Liver (tissue), 9 donors: ENCODE measurements around the gene SPDYE4. TPM values are rescaled to one million over a fixed set of nuclear protein-coding genes. Genes with fewer than 3 reads are reported as not detected.

Experiments
- DNase-seq: peaks from one replicate; pipeline ENCODE4 v3.0.0-alpha.2; 2017; ENCODE audit warnings: low spot score
- H3K27ac ChIP-seq, 2 donors: one replicate each; pipeline ENCODE4 v1.7.0; 2013; ENCODE audit warnings: inconsistent platforms in 2 of 2, low read length in 2 of 2, control low read depth in 1 of 2, low read depth in 1 of 2, mild to moderate bottlenecking in 1 of 2
- H3K27me3 ChIP-seq, 4 donors: one replicate each; pipeline versions ENCODE4 v1.6.1 to v1.7.0; 2013; ENCODE audit warnings: low read length in 3 of 4, inconsistent platforms in 1 of 4, mild to moderate bottlenecking in 1 of 4, moderate library complexity in 1 of 4; ENCODE audit not compliant: control insufficient read depth in 4 of 4, insufficient read depth in 4 of 4
- H3K36me3 ChIP-seq, 4 donors: one replicate each; pipeline versions ENCODE4 v1.6.1 to v1.7.0; 2013; ENCODE audit warnings: low read length in 3 of 4, mild to moderate bottlenecking in 3 of 4, low read depth in 1 of 4, moderate library complexity in 1 of 4; ENCODE audit not compliant: control insufficient read depth in 4 of 4, insufficient read depth in 3 of 4
- H3K4me1 ChIP-seq, 4 donors: one replicate each; pipeline versions ENCODE4 v1.6.1 to v1.7.0; 2013; ENCODE audit warnings: low read length in 3 of 4, mild to moderate bottlenecking in 3 of 4, moderate library complexity in 1 of 4; ENCODE audit not compliant: control insufficient read depth in 4 of 4, insufficient read depth in 4 of 4
- H3K4me3 ChIP-seq, 3 donors: one replicate each; pipeline versions ENCODE4 v1.6.1 to v1.7.0; 2013; ENCODE audit warnings: low read length in 3 of 3, control low read depth in 1 of 3, low read depth in 1 of 3, mild to moderate bottlenecking in 1 of 3
- H3K9ac ChIP-seq, 2 donors: one replicate each; pipeline ENCODE4 v1.7.0; 2013; ENCODE audit warnings: low read length in 2 of 2, mild to moderate bottlenecking in 2 of 2, moderate library complexity in 2 of 2, control low read depth in 1 of 2, low read depth in 1 of 2
- H3K9me3 ChIP-seq, 4 donors: one replicate each; pipeline versions ENCODE4 v1.6.1 to v1.7.0; 2013; ENCODE audit warnings: low read length in 3 of 4; ENCODE audit not compliant: control insufficient read depth in 4 of 4
- EGR1 ChIP-seq, 2 donors: IDR thresholded peaks; 2 replicates each; pipeline ENCODE4 v1.6.1; 2016 to 2018; ENCODE audit warnings: antibody characterized with exemption in 2 of 2, low read depth in 2 of 2
- GABPA ChIP-seq, 2 donors: IDR thresholded peaks in 1 of 2; conservative IDR thresholded peaks in 1 of 2; 2 replicates each; pipeline ENCODE4 v1.6.1; 2016; ENCODE audit warnings: antibody characterized with exemption in 2 of 2, mild to moderate bottlenecking in 1 of 2, moderate library complexity in 1 of 2
- HNF4G ChIP-seq: IDR thresholded peaks from 2 replicates; pipeline ENCODE4 v1.6.1; 2016; ENCODE audit warnings: antibody characterized with exemption
- RAD21 ChIP-seq, 2 donors: IDR thresholded peaks; 2 replicates each; pipeline ENCODE4 v1.6.1; 2016; ENCODE audit warnings: antibody characterized with exemption in 2 of 2, mild to moderate bottlenecking in 2 of 2
- RXRA ChIP-seq, 2 donors: IDR thresholded peaks; 2 replicates each; pipeline ENCODE4 v1.6.1; 2017 to 2018; ENCODE audit warnings: antibody characterized with exemption in 2 of 2, mild to moderate bottlenecking in 1 of 2
- YY1 ChIP-seq: IDR thresholded peaks from 2 replicates; pipeline ENCODE4 v1.6.1; 2016; ENCODE audit warnings: antibody characterized with exemption, mild to moderate bottlenecking
- WGBS: extraction: QIAGEN DNeasy Blood & Tissue Kit; methylation state at CpG from one replicate; pipeline ENCODE4 v1.1.7; 2013; 5-methylcytosine and 5-hydroxymethylcytosine counted together
- polyA plus RNA-seq, 2 donors: library from polyadenylated mRNA; stranded (reverse) in 1 of 2; unstranded in 1 of 2; fragments of 200-250 nt in 1 of 2; fragments of >200 nt in 1 of 2; fragmentation: Nextera tagmentation in 1 of 2; extraction: Ambion mirVana in 1 of 2; gene quantifications; one replicate each; pipeline versions ENCODE4 v1.2.1 to v1.2.3, GENCODE V29; 2013 to 2015
- total RNA-seq, 2 donors: library from RNA; depleted of rRNA; stranded (reverse); fragments of >200 nt; gene quantifications; one replicate each; pipeline ENCODE4 v1.2.3, GENCODE V29; 2014
- TF ChIP-seq, protein P1 (sequence below): IDR thresholded peaks from 2 replicates; pipeline ENCODE4 v1.6.1; 2016; ENCODE audit warnings: antibody characterized with exemption
- TF ChIP-seq, protein P2 (sequence below): fragments of 150-350 bp; IDR thresholded peaks from 2 replicates; pipeline ENCODE4 v1.5.1; 2017; ENCODE audit warnings: improper control_type of control experiment, low read depth, low read length; ENCODE audit not compliant: missing input control
- TF ChIP-seq, protein P3 (sequence below): IDR thresholded peaks from 2 replicates; pipeline ENCODE4 v1.6.1; 2016; ENCODE audit warnings: antibody characterized with exemption, mild to moderate bottlenecking
- donor health status: healthy.
- donor health status: healthy.
- donor health status: healthy.
- donor health status: healthy.
- donor health status: healthy.

The SPDYE4 gene
- total and polyA plus RNA-seq, 4 donors = not detected

DNA sequence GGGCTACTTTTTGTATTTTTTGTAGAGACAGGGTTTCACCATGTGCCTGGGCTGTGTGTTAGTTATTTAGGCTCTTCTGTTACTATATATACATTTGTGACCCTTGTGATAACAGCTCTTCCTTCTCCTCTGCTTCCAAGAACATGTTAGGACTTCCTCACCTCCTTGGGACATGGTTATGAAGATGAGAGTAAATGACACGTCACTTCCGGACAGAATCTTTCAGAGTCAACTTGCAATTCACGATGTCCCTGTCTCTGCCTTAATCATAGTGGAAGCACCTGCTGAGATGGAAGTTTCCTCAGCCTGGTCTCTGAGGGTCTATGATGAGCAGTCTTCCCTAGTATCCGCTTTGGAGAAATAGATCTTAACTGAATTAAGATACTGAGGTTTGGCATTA, 56.6 kb downstream of the SPDYE4 start:
- peaks cover 0 to 7% (median 0%) of the 10 kb centered on the region in 4 donors for H3K4me1 ChIP-seq
- no peak overlapping the region for H3K27ac ChIP-seq
- no peak overlapping the region for H3K4me3 ChIP-seq
- no peaks in the 10 kb centered on the region for H3K36me3 ChIP-seq
- H3K27me3 ChIP-seq = no peaks in the 10 kb centered on the region
- 83% methylated on average over 4 of the region's 4 CpGs for WGBS
- TF ChIP-seq GABPA (IDR thresholded peaks at IDR 0.05 in 1 of 2, conservative IDR thresholded peaks at IDR 0.05 in 1 of 2) (no peak), RXRA (IDR thresholded peaks at IDR 0.05) (no peak), RAD21 (IDR thresholded peaks at IDR 0.05) (no peak), HNF4G (no peak), EGR1 (IDR thresholded peaks at IDR 0.05; ENCODE audit: low read depth in 2 of 2) (no peak)
- TF ChIP-seq, protein P1, sequence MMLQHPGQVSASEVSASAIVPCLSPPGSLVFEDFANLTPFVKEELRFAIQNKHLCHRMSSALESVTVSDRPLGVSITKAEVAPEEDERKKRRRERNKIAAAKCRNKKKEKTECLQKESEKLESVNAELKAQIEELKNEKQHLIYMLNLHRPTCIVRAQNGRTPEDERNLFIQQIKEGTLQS = no peak
- TF ChIP-seq, protein P2, sequence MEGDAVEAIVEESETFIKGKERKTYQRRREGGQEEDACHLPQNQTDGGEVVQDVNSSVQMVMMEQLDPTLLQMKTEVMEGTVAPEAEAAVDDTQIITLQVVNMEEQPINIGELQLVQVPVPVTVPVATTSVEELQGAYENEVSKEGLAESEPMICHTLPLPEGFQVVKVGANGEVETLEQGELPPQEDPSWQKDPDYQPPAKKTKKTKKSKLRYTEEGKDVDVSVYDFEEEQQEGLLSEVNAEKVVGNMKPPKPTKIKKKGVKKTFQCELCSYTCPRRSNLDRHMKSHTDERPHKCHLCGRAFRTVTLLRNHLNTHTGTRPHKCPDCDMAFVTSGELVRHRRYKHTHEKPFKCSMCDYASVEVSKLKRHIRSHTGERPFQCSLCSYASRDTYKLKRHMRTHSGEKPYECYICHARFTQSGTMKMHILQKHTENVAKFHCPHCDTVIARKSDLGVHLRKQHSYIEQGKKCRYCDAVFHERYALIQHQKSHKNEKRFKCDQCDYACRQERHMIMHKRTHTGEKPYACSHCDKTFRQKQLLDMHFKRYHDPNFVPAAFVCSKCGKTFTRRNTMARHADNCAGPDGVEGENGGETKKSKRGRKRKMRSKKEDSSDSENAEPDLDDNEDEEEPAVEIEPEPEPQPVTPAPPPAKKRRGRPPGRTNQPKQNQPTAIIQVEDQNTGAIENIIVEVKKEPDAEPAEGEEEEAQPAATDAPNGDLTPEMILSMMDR = no peak
- TF ChIP-seq, protein P3, sequence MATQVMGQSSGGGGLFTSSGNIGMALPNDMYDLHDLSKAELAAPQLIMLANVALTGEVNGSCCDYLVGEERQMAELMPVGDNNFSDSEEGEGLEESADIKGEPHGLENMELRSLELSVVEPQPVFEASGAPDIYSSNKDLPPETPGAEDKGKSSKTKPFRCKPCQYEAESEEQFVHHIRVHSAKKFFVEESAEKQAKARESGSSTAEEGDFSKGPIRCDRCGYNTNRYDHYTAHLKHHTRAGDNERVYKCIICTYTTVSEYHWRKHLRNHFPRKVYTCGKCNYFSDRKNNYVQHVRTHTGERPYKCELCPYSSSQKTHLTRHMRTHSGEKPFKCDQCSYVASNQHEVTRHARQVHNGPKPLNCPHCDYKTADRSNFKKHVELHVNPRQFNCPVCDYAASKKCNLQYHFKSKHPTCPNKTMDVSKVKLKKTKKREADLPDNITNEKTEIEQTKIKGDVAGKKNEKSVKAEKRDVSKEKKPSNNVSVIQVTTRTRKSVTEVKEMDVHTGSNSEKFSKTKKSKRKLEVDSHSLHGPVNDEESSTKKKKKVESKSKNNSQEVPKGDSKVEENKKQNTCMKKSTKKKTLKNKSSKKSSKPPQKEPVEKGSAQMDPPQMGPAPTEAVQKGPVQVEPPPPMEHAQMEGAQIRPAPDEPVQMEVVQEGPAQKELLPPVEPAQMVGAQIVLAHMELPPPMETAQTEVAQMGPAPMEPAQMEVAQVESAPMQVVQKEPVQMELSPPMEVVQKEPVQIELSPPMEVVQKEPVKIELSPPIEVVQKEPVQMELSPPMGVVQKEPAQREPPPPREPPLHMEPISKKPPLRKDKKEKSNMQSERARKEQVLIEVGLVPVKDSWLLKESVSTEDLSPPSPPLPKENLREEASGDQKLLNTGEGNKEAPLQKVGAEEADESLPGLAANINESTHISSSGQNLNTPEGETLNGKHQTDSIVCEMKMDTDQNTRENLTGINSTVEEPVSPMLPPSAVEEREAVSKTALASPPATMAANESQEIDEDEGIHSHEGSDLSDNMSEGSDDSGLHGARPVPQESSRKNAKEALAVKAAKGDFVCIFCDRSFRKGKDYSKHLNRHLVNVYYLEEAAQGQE = no peak
- no peak for DNase-seq
- peaks cover 0 to 2% (median 0%) of the 10 kb centered on the region in 4 donors for H3K9me3 ChIP-seq
- H3K9ac ChIP-seq = no peak overlapping the region

DNA sequence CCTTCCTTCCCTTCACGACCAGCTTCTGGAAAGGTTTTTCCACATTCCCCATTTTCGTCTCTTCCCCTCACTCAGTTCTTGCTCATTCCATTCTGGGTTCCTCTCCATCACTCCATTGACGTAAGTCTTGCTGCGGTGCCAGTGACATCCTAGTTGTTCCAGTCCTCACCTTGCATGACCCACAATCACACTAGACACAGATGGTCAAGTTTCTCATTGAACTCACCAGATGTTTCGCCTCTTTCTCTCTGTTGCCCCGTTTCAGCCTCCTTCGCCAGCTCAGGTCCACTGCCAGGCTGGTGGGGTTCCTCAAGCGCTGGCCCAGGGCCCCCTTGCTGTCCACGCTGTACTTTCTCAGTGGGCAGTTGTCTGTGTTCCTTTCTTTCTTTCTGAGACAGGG, 57.1 kb downstream of the SPDYE4 start:
- no peak for TF ChIP-seq YY1
- TF ChIP-seq RAD21 (IDR thresholded peaks at IDR 0.05) = no peak
- no peaks in the 10 kb centered on the region for H3K36me3 ChIP-seq
- H3K4me1 ChIP-seq = peaks cover 0 to 7% (median 0%) of the 10 kb centered on the region in 4 donors
- no peak overlapping the region for H3K9ac ChIP-seq
- peaks cover 0 to 2% (median 0%) of the 10 kb centered on the region in 4 donors for H3K9me3 ChIP-seq
- 81% methylated on average over 9 of the region's 9 CpGs for WGBS
- H3K4me3 ChIP-seq = no peak overlapping the region
- DNase-seq = no peak
- no peak overlapping the region for H3K27ac ChIP-seq
- no peaks in the 10 kb centered on the region for H3K27me3 ChIP-seq

Other genes with a start within 250 kb of the SPDYE4 start
- gene MYH10, start 127.8 kb downstream of the SPDYE4 start, total RNA-seq = 10 to 100 TPM; 37.8 to 79.1 TPM
- 10 to 100 TPM in 1 of 2 donors, 1 to 10 TPM in 1; 9.1 to 13.9 TPM for gene MYH10, start 127.8 kb downstream of the SPDYE4 start, polyA plus RNA-seq
- gene CCDC42, start 13.7 kb downstream of the SPDYE4 start, total RNA-seq = not detected
- under 1 TPM in 1 of 2 donors, not detected in 1; 0.05 TPM for gene CCDC42, start 13.7 kb downstream of the SPDYE4 start, polyA plus RNA-seq
- under 1 TPM; 0.05 to 0.25 TPM for gene MFSD6L, start 40.8 kb upstream of the SPDYE4 start, total RNA-seq
- gene MFSD6L, start 40.8 kb upstream of the SPDYE4 start, polyA plus RNA-seq = under 1 TPM in 1 of 2 donors, not detected in 1; 0.03 TPM
- under 1 TPM; 0.17 to 0.37 TPM for gene PIK3R6, start 109.1 kb upstream of the SPDYE4 start, total RNA-seq
- gene PIK3R6, start 109.1 kb upstream of the SPDYE4 start, polyA plus RNA-seq = under 1 TPM; 0.15 to 0.18 TPM
- gene PIK3R5, start 207.2 kb upstream of the SPDYE4 start, total RNA-seq = 1 to 10 TPM; 2.9 to 7.8 TPM
- 1 to 10 TPM in 1 of 2 donors, under 1 TPM in 1; 0.93 to 2.3 TPM for gene PIK3R5, start 207.2 kb upstream of the SPDYE4 start, polyA plus RNA-seq